HG03095 (cell line): ENCODE measurements around the gene CDK14.
"Not testable (repeated sequence)": the region's sequence is repeated elsewhere in the genome, so short reads cannot be mapped to it uniquely, and the experiment has no call there.

Experiments
- ATAC-seq: cut with Tn5 transposase; IDR thresholded peaks from one replicate; pipeline ENCODE4 v1.9.1; 2021; ENCODE audit warnings: moderate library complexity; ENCODE audit not compliant: unreplicated experiment

CDK14 gene

DNA sequence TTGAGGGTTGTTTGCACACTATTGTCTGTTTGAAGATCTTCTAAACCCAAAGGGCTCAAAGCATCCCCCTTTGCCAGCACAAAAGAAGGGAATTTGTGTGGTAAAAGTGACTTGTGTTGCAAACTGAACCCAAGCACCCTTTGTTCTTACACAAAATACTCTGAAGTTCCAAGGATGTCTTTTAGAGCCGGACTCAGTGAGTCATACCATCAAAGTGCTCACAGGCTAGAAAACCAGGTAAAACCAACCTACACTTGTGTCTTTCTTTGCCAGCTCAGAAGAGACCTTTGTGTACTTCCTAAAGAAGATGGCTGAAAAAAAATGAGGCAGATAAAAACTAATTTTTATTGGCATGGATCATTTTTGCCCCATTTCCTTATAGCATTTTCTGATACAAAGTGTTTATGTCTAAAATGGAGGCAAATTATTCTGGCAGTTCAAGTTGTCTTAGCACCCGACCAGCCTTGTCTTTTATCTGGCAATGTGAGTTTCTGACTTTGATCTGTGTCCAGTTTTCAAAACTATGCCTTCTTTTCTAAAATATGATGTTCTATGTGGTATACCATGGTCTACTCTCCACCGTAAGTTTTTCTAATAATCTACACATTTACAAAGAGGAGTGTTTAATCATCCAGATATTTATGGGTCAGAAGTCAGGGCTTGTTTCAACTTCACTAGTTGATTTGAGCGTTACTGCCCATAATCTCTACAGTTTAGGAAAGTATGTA lies 539.7 kb downstream of the CDK14 start:
- no peak for ATAC-seq

DNA sequence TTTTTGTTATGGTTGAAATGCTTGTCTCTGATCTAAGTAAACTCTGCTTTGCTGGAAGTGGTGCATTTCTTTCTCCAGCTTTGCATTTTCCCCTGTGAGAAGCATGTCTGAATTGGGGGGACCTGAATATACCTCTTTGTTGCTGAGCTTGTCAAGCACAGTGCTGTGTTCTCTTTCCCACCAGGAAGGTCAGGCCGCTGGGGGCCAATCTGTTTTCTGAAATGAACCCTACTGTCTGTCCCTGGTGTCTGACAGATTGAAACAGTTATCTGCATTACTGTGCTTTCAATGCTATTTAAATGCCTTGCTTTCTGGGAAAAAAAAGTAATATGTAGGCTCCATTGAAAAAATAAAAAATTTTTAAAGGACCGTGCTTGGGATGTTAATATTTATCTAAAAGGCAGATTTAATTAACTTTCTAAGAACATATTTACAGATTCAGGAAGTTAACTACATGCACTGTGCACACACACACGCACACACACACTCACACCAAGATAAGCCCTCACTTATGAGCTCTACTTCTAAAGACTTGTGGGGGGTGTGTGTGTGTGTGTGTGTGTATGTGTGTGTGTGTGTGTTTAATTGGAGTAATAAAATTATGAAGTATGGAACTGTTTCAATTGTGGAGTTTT lies 541.1 kb downstream of the CDK14 start:
- ATAC-seq = no peak

DNA sequence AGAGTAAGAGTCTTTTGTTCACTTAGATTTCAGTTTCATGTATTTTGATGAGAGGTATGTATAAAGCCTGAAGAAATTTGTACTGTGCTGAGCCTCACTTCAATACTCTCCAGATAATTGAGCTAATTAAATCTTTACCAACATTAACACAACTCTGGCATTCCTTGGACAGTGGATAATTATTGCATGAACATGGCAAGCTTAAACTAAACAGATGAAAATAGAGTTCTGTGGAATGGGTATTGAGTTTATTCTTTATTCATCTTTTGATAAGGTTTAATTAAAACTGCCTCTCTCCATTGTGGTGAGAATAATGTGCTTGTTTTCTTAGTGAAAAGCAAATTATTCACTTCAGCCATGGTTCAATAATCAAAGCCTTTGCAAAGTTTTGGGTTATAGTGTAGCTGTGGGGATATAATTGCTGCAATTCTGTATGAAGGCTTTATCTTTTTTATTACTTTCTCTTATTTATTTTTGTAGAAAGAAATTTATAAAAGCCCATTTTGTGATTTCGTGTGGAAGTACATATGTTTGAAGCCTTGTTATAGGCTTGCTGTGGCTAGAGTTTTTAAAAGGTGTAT lies 541.8 kb downstream of the CDK14 start:
- no peak for ATAC-seq

DNA sequence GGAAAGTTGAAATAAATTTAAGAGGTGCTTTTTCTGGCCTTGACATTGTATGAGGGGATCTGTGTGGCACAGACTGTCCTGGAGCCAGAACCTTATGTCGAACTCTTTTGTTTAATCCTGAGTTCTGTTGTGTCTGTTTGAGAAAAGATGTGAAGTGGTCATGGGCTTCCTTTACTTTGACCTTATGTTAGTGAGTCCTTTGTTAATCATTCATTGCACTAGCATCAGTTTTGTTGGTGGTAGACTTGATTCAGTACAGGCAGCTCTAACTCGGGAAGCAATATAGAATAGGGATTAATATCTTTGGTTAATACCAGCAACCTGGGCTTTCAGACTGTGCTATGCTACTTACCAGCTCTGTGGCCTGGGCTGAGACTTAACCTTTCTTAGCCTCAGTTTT lies 544.2 kb downstream of the CDK14 start:
- no peak for ATAC-seq

DNA sequence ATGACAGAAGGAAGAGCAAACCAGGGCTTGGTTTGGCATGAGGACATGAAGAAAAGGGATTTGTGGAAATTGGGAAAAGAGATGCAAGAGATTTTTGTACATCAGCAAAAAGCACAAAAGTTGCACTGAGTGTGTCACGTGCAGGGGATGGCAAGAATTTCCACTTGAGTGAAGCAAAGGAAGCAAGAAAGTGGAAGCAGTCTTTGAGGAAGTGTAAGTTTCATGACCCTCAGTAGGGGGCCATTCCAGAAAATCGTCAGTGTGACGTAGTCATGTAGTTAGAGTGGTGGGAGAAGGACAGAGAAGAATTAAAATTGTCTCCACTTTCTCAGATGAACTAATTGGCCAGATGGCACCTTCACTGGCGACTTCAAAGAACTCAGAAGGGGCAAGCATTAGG lies 544.9 kb downstream of the CDK14 start:
- no peak for ATAC-seq

DNA sequence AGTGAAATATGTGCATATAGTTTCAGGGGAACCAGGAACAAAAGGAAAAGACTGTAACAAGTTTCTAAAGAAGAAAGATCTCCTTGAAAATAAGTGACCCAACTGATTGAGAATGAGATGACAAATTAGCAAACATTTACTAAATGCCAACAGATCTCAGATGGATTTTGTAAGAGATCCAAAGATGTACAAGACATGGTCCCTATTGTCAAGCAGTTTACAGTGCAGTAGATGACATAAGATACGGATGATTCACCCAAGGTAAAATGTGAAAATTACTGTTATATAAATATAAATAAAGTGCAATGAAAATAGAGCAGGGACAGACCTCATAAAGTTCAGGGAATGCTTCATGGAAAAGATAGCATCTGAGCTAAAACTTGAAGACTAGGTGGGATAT lies 546.6 kb downstream of the CDK14 start:
- ATAC-seq = no peak

DNA sequence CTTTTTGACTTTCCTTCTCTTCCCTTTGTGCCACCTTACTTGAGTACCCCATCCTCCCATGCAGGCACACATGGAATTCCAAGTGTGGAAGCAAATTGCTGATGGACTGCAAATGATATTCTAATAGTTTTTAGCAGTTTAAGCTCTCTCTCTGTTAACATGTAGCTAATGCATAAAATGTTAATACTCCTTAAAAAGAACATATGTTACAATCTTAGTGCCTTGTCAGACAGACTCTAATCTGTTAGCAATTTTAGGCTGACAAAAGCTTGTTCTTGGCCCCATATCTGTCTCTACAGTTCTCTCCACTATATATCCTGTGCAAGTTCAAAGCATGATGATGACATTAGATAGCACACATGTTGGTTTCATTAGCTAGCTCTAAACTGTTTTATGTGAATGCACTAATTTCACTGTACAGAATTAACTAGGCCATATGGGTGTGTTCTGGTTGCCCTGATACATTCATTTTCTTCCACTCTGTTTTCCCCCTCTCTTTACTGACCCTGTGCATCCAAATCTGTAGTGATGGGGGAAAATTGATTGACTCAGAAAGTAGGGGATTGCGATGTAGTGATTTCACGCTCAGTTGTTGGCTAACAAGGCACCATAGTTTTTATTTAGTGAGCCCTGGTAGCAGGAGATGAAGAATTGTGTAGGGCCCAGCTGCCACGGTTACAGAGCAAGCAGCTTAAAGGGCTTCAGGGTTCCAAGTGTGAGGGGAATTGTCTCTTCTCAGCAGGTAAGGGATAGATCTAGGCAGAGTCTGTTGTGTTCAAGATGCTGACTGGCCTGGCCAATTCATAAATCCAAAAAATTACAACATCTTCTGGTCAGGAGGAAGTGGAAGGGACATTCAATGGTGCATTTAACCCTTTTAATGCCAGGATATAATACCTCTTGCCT lies 553.5 kb downstream of the CDK14 start:
- ATAC-seq = no peak

DNA sequence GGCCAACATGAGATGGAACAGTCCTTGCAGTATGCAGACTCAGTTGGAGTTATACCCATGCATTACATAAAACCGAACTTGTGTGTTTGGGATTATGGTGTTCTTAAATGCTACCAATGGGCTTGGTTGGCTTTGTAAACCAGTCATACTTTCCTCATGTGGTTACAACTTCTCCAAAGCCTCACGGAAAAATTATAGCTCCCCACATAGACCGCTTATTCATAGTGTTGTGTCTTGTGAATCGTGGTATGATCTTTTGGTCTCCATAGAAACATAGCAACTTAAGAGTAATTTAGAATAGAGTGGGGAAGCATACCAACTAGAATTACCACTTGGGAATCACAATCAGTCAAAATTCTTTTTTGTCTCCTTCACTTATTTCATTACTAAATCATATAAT lies 555.8 kb downstream of the CDK14 start:
- no peak for ATAC-seq

DNA sequence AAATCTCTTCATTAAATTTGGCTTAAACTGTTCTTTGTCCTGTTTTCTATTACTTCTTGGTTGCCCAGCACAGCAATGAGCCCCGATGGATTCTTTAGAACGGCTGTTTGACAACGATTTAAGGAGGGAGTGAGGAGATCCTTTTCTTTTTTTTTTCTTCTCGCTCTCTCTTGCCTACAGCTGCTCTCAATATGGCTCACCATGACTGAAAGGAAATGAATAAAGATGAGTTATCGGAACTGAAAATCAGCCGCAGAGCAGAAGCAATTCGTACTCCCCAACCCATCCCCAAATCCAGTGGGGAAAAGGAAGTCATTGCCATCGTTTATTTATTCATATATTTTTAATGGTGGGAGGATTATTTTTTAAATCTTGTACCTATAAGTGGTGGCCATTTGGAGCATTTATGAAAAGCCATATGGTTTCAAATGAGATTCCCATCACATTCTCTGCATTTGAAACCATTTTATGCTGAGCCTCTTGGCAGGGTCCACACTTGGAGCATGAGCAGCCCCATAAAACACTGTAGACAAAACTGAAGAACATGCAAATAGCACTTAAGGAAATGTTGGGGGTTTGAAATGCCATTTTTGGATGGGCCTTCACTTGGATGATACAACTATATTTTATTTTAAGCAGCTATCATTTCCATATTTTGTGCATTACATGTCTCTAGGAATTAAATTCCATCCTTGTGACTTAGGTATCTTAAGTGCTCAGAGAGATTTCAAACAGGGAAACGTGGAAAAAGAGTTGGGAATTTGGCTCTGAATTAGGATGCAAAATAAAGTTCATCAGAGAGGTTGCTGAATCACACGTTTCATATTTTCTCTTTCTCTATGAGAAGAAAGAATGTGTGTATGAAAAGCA lies 560.4 kb downstream of the CDK14 start:
- no peak for ATAC-seq

DNA sequence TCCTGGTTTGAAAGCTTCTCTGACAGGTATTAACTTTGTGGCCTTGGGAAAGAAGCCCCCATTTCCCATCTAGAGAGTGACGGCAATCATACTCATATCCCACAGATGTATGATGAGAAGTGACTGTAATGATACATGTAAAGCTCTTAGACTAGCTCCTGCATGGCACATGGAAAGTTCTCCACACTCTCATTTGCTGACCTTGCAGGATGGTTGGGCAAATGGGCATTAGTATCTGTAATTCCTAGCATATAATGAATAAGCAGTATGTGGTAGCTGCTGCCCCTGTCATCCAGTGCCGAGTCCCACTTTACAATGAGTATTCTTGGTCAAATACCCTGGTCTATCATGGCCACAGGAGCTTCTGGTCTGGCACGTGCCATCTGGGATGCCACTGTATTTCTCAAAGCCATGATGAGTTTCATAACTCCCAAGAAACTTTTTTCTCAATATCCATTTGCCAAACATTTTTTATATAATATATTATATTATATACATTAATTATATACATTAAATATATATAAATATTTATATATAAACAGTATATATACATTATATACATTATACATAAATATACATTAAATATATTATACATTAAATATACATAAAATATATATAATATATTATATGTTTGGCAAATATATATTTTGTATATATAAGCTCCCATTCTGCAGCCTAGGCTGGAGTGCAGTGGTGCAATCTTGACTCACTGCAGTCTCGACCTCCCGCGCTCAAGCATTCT lies 561.6 kb downstream of the CDK14 start:
- no peak for ATAC-seq

DNA sequence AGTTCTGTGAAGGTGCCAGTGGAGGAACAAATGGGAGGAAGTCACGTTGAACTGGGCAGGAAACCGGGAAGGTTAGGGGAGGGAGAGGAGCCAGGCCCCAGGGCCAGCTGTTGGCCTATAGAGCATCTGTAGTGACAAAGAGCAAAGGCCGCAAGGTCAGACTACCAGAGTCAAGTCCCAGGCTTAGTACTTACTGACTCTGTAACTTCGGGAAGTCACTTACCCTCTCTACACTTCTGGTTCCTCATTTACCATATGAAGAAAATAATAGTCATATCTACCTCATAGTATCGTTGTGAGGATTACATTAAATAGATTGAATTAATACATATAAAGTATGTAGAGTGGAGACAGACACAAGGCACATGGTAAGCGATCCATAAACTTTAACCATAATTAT lies 566.3 kb downstream of the CDK14 start:
- ATAC-seq = no peak

DNA sequence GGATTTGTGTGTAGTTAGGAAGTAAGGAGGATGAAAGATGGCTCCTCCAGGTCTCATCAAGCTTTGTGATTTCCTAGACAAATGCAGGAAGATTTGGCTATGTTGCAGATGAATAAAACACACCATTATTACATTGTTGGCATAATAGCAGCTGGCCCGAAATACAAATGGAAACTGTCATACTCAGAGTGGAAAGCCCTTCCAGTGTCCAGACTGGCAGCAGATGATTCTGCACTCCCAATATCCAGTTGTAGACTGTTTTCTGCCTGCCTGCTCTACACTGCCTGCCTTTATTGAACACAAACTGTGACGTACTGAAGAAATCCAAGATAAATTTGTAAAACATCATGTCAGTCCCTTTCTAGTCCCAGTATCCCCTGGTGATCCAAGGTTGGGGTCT lies 568.4 kb downstream of the CDK14 start:
- ATAC-seq = no peak

DNA sequence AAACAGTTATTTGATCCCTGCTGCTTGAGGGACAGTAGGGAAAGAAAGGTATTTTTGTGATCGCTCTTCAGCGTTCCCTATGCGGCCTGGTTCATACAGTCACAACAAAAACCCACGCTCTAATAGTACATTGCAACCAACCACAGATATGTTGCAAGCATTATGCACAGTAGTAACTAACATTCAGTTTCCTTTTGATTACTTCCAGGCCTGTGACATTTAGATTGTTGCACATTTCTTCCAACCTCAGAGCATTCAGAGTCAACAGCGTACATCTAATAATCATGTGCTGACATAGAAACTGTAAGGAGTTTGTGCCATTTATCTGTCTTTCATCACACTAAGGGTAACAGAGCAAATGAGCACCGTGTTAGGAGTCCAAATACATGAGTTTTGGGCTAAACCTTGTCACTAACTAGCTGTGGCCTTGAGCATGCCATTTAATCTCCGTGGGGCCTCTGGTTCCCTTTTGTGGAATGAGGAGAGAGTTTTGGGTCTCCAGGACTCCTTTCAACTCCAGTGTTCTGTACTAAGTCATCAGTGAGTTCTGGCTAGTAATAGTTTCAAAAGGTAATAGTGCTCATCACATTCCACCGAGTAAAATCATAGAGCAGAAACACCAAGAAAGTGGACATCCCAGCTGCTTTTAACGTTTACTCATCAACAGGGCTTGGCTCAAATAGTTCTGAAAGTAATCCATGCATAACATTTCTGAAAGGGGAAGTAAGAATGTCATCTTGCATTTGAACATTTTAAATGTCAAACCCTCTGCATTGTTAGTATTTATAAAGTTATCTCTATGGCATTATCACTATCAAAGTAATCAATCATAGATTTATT lies 569.1 kb downstream of the CDK14 start:
- ATAC-seq = peak; percentile 90

DNA sequence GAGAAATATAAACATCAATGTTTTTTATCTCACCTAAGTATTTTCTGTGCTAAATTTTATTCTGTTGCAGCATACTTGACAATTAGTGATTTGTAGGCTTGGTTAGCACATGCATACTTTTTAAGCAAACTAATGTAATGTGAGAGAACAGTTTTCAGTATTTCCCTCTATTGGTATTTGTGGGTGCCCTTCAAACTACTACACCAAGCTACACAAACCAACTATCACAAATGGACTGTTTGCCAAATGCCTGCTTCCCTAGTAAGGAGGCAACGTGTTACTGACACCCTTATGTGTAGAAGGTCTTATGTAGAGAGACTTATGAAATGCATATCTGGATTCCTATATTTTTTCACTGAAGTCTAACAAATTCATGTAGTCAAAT lies 569.7 kb downstream of the CDK14 start:
- ATAC-seq = peak; percentile 38

DNA sequence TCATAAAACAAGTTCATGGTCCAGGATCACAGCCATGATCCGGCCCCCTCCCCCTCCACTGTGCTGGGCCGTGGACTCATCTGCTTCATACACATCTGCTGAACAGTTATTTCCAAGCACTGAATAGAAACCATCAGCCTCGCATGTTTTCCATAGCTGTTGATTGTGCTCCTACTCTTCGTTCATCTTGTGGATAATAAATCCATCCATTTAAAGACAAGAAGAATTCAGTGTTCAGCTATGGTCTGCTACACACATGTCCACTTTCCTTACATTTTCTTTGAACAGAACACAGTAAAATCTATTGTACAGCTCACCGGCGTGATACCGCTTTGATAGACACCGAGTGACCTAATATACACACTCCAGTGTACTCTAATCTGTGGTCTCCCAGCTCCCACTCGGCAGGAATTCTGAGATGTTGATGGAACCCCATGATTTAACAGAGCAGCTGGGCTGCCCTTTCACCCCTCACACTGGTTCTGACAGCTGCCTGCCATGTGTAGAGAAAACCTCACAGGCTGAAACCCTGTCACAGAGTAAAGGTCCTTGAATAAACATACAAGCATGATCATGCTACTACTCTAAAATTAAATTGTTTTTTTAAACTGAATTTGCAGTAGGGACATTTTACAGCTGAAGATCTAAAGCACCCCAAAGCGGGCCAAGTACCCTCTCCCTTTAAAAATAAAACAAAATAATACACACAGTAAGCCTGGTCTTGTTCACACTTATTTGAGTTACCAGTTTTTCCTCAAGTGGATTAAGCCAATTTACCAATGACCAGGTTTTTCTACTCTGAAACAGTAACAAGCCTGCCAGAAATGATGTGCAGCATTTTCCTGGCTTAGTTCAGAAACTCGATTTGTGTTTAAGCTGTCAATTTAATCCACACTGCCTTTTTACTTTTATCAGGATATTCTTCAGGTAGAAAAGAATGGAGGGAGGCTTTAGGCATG lies 573.0 kb downstream of the CDK14 start:
- no peak for ATAC-seq

DNA sequence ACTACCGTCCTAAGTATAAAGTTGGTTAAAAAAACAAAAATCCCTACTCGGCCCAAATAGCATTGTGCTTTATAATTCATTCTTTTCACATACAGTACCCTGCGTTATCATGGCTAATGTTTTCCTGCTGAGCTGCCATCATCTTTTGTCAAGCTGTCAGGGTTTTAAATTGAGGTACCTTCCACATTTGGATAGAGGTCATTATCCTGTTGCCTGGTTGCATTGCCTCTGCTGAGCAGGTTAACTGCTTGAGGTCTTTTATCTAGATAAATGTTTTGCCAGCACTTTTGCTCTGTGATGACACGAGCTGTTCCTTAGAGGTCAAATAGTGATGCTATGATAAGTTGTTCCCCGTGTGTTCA lies 573.7 kb downstream of the CDK14 start:
- ATAC-seq = no peak

DNA sequence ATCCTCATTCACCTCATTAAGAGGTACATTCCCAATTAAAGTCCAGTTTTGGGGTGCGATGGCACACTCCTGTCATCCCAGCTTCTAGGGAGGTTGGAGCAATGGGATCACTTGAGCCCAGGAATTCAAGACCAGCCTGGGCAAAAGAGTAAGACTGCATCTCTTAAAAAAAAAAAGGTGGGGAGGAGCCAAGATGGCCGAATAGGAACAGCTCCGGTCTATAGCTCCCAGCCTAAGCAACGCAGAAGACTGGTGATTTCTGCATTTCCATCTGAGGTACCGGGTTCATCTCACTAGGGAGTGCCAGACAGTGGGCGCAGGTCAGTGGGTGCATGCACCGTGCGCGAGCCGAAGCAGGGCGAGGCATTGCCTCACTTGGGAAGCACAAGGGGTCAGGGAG lies 577.1 kb downstream of the CDK14 start:
- ATAC-seq = not testable (repeated sequence)

DNA sequence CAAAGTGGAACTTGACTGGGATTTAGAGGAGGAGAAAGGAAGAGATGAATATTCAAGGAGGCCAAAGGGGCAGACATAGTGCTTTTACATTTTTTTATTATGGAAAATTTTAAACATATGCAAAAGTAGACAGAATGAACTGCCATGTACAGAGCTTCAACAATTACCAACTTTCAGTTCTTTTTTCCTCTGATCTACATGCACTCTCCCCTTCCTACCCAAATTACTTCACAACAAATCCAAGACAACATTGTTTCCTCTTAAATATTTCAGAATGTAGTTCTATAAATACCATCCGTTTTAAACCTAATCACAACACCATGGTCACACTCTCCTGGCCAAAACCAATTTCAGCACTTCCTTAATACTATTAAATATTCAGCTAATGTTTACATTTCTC lies 584.6 kb downstream of the CDK14 start:
- ATAC-seq = no peak
